Endodermal cell (in vitro differentiated cells): ENCODE data around the gene FOSB. TPM values are rescaled to one million over a fixed set of nuclear protein-coding genes. Genes with fewer than 3 reads are reported as not detected.

ENCODE experiments used
- DNase-seq: peaks from one replicate; pipeline ENCODE4 v3.0.0-alpha.2; 2017
- H3K27ac ChIP-seq: 2 replicates; pipeline ENCODE4 v1.5.1; 2013; ENCODE audit warnings: mild to moderate bottlenecking, low read depth, low read length, moderate library complexity
- H3K27me3 ChIP-seq: 2 replicates; pipeline ENCODE4 v1.6.1; 2013; ENCODE audit warnings: mild to moderate bottlenecking, low read length, moderate library complexity; ENCODE audit not compliant: insufficient read depth, control insufficient read depth, poor library complexity, severe bottlenecking
- H3K36me3 ChIP-seq: 2 replicates; pipeline ENCODE4 v1.7.0; 2013; ENCODE audit warnings: mild to moderate bottlenecking, low read length, moderate library complexity; ENCODE audit not compliant: control insufficient read depth, insufficient read depth
- H3K4me1 ChIP-seq: one replicate; pipeline ENCODE4 v1.7.0; 2013; ENCODE audit warnings: low read length; ENCODE audit not compliant: control insufficient read depth, insufficient read depth
- H3K4me3 ChIP-seq: 2 replicates; pipeline ENCODE4 v1.5.1; 2013; ENCODE audit warnings: mild to moderate bottlenecking, low read length, moderate library complexity
- H3K9ac ChIP-seq: 2 replicates; pipeline ENCODE4 v1.6.1; 2013; ENCODE audit warnings: mild to moderate bottlenecking, low read length, moderate library complexity; ENCODE audit not compliant: poor library complexity, severe bottlenecking; ENCODE audit errors: extremely low read depth
- H3K9me3 ChIP-seq: 2 replicates; pipeline ENCODE4 v1.6.1; 2013; ENCODE audit warnings: mild to moderate bottlenecking, low read length, moderate library complexity; ENCODE audit not compliant: control insufficient read depth
- H3K27ac Mint-ChIP-seq: 2 replicates; pipeline ENCODE4 v1.8.0; 2020; ENCODE audit warnings: mixed read lengths
- H3K27me3 Mint-ChIP-seq: 2 replicates; pipeline ENCODE4 v1.8.0; 2021; ENCODE audit warnings: mild to moderate bottlenecking, mixed read lengths; ENCODE audit not compliant: insufficient read depth
- H3K36me3 Mint-ChIP-seq: 2 replicates; pipeline ENCODE4 v1.8.0; 2020; ENCODE audit warnings: low read depth, mixed read lengths
- H3K4me1 Mint-ChIP-seq: 2 replicates; pipeline ENCODE4 v1.8.0; 2020; ENCODE audit warnings: mixed read lengths
- H3K4me3 Mint-ChIP-seq: 2 replicates; pipeline ENCODE4 v1.8.0; 2020; ENCODE audit warnings: mild to moderate bottlenecking, moderate library complexity, mixed read lengths
- H3K9me3 Mint-ChIP-seq: 2 replicates; pipeline ENCODE4 v1.8.0; 2020; ENCODE audit warnings: mild to moderate bottlenecking, mixed read lengths
- WGBS, 2 experiments: methylation state at CpG; one replicate each; pipeline versions ENCODE4 v1.1.5 to v1.1.7; 2013; ENCODE audit warnings: missing lambda C conversion rate in 2 of 2, mixed read lengths in 1 of 2; ENCODE audit not compliant: insufficient coverage in 1 of 2, insufficient read length in 1 of 2; 5-methylcytosine and 5-hydroxymethylcytosine counted together
- total RNA-seq, 2 donors: library from RNA; stranded (reverse); fragmentation: NEBNext Ultra II Directional in 1 of 2; extraction: Animal tissue kit (Norgen Biotek cat#: 25700) in 1 of 2; gene quantifications; 2 replicates in 1 of 2; 3 replicates in 1 of 2; pipeline ENCODE4 v1.2.1, GENCODE V29; 2021
- TF ChIP-seq, protein P1 (sequence below): fragments of 200-600 bp; sonication (generic); conservative IDR thresholded peaks from 2 replicates; pipeline ENCODE4 v1.5.0; 2021; ENCODE audit warnings: antibody characterized with exemption, mild to moderate bottlenecking

FOSB gene
- total RNA-seq, 2 donors from 2014 or later, result 1.6 to 3.0 TPM

DNA sequence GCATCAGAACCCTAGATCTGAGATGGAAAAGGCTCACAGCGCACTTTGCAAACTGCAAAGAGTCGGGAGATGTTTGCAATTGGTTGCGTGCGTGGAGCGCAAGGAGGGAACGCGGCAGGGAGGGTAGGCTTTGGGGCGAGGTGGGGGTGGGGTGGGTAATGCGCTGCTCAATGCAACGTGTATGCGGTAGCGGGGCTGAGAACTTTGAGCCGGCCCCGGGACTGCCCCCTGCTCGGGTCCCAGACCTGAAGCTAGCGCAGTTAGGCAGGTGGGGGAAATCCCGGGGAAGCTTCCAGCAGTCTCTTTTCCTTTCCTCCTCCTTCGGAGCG lies 971 bp downstream of the FOSB start:
- H3K9ac ChIP-seq, result peak overlapping the region; percentile 95
- H3K9me3 Mint-ChIP-seq, result no peaks in the 10 kb centered on the region
- H3K4me1 Mint-ChIP-seq, result peaks cover 12% of the 10 kb centered on the region
- H3K36me3 ChIP-seq, result no peaks in the 10 kb centered on the region
- peak overlapping the region; percentile 77 for H3K4me3 Mint-ChIP-seq
- TF ChIP-seq, protein P1, sequence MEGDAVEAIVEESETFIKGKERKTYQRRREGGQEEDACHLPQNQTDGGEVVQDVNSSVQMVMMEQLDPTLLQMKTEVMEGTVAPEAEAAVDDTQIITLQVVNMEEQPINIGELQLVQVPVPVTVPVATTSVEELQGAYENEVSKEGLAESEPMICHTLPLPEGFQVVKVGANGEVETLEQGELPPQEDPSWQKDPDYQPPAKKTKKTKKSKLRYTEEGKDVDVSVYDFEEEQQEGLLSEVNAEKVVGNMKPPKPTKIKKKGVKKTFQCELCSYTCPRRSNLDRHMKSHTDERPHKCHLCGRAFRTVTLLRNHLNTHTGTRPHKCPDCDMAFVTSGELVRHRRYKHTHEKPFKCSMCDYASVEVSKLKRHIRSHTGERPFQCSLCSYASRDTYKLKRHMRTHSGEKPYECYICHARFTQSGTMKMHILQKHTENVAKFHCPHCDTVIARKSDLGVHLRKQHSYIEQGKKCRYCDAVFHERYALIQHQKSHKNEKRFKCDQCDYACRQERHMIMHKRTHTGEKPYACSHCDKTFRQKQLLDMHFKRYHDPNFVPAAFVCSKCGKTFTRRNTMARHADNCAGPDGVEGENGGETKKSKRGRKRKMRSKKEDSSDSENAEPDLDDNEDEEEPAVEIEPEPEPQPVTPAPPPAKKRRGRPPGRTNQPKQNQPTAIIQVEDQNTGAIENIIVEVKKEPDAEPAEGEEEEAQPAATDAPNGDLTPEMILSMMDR, result no peak
- H3K4me1 ChIP-seq, result no peaks in the 10 kb centered on the region
- peak overlapping the region; percentile 97 for H3K27ac Mint-ChIP-seq
- peaks cover 13% of the 10 kb centered on the region for H3K27me3 ChIP-seq
- no peaks in the 10 kb centered on the region for H3K9me3 ChIP-seq
- no peak for DNase-seq
- peaks cover 10% of the 10 kb centered on the region for H3K27me3 Mint-ChIP-seq
- 0% methylated on average over 1 to 19 of the region's 19 CpGs for WGBS, 2 experiments
- no peaks in the 10 kb centered on the region for H3K36me3 Mint-ChIP-seq
- H3K4me3 ChIP-seq, result peak overlapping the region; percentile 92
- peak overlapping the region; percentile 52 for H3K27ac ChIP-seq

DNA sequence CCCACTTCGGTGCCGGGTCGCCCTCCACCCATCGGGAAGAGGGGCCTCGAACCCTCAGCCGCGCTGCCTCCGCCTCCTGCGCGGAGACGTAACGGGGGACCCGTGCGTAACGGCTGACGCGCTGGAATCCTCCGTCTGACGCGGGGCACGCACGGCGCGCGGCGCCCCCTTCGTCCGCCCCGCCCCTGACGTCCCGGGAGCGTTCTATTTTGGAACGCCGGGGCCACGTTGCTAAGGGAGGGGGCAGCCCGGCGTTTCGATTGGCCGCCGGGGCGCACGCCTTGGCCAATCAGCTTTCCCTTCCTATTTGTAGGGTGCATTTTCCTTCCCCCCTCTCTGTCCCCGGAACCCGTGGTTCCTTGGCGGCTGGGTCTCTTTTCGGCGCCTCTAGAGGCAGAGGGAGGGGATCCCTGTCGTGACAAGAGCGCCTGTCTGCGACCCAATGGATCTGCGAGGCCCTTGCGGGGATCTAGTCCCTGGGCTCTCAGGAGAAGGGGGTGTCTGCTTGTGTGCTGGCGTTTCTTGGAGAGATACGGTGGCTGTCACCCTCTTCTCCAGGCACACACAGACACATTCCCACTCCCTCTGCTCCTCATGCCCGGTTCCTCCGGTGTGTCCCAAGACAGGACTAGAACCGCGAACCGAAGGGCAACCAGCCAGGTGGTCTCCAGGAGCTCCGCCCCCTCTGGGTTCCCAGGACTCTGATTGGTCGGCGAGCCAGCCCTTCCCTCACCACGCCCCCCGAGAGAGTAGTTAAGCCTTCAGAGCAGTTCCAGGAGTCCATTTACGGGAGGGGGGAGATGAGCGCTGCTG lies 1.5 kb downstream of the FOSB start:
- Mint-ChIP-seq H3K4me1 (peaks cover 12% of the 10 kb centered on the region), H3K27me3 (peaks cover 10% of the 10 kb centered on the region), H3K9me3 (no peaks in the 10 kb centered on the region), H3K27ac (peak overlapping the region; percentile 98), H3K4me3 (peak overlapping the region; percentile 77), H3K36me3 (no peaks in the 10 kb centered on the region)
- H3K4me3 ChIP-seq, result peak overlapping the region; percentile 92
- TF ChIP-seq, protein P1, result no peak
- DNase-seq, result peak; percentile 98
- H3K27ac ChIP-seq, result peak overlapping the region; percentile 91
- no peaks in the 10 kb centered on the region for H3K4me1 ChIP-seq
- H3K27me3 ChIP-seq, result peaks cover 13% of the 10 kb centered on the region
- H3K36me3 ChIP-seq, result no peaks in the 10 kb centered on the region
- 0% methylated on average over 4 to 64 of the region's 66 CpGs for WGBS, 2 experiments
- H3K9ac ChIP-seq, result peak overlapping the region; percentile 95
- H3K9me3 ChIP-seq, result no peaks in the 10 kb centered on the region

DNA sequence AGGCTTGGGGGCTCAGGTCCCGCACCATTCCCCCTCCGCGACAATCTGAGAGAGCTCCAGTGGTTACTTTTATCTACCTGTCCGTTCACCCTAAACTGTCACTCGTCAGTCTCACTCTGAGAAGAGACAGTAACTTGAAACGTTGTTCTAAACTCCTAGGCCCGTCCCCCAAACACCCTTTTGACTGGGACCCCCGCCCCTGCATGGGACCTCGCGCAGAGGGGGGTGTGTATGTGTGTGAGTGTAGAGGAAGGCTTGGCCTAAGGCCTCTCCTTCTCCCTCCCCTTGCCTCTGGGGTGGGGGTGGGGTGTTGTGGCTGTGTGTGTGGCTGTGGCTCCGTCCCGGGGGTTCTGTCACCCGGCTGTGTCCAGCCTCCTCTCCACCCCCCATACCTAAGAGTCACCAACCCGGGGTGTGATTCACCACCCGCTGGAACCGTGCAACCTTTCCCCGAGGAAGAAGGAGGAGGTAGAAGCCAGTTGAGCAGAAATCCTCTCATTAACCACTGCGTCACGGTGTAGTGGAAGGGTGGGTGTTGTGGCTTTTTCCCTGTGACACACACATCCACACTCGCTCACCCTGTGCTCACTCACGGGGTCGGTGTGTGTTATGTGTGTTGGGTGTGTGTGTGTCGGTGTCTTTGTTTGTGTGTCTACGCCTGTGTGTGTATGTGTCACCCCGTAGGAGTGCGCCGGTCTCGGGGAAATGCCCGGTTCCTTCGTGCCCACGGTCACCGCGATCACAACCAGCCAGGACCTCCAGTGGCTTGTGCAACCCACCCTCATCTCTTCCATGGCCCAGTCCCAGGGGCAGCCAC lies 2.4 kb downstream of the FOSB start:
- peak overlapping the region; percentile 95 for H3K9ac ChIP-seq
- peaks cover 13% of the 10 kb centered on the region for H3K27me3 ChIP-seq

More for the DNA sequence above, 2.4 kb downstream of the FOSB start:
- no peak for DNase-seq
- Mint-ChIP-seq H3K4me3 (peak overlapping the region; percentile 77), H3K9me3 (no peaks in the 10 kb centered on the region), H3K4me1 (peaks cover 12% of the 10 kb centered on the region), H3K27ac (peak overlapping the region; percentile 98), H3K27me3 (peaks cover 10% of the 10 kb centered on the region), H3K36me3 (no peaks in the 10 kb centered on the region)
- Histone ChIP-seq H3K4me1 (no peaks in the 10 kb centered on the region), H3K36me3 (no peaks in the 10 kb centered on the region), H3K27ac (no peak overlapping the region), H3K4me3 (peak overlapping the region; percentile 92), H3K9me3 (no peaks in the 10 kb centered on the region)
- WGBS, 2 experiments, result 50 to 71% methylated on average over 7 to 24 of the region's 33 CpGs
- TF ChIP-seq, protein P1, result no peak
